GM12878 (cell line): ENCODE measurements around the gene DDX54. TPM values are rescaled to one million over a fixed set of nuclear protein-coding genes. Genes with fewer than 3 reads are reported as not detected.

Experiments used
- ATAC-seq: fragments of 200-7000 bp; cut with Tn5 transposase; 3 replicates; pipeline ENCODE4 v1.9.1; 2020; ENCODE audit warnings: mild to moderate bottlenecking, moderate library complexity
- BruUV-seq: library from RNA; stranded (reverse); fragments of 400-500 nt; replicated peaks from 2 replicates; lab custom pipeline; 2021; lab: Mats Ljungman, UMichigan
- CTCF ChIA-PET: fragments of 300-600 bp; sonication (Branson Sonifier 250); formaldehyde crosslinking; extraction: SDS; loops from one replicate; lab custom pipeline; 2021; ENCODE audit warnings: inconsistent platforms; lab: Yijun Ruan, JAX
- POLR2A ChIA-PET: fragments of 350-600 bp; formaldehyde crosslinking; extraction: SDS; loops from one replicate; lab custom pipeline; 2021; ENCODE audit warnings: inconsistent platforms; lab: Charles Lee
- RAD21 ChIA-PET: fragments of 300-600 bp; sonication (Branson Sonifier 250); formaldehyde crosslinking; loops from one replicate; lab custom pipeline; 2023; ENCODE audit warnings: antibody characterized with exemption; ENCODE audit not compliant: unreplicated experiment; lab: Charles Lee
- SMC1A ChIA-PET: fragments of 300-600 bp; sonication (Branson Sonifier 250); formaldehyde crosslinking; loops from one replicate; lab custom pipeline; 2023; ENCODE audit not compliant: unreplicated experiment, uncharacterized antibody; lab: Charles Lee
- DNase-seq: peaks from one replicate; pipeline ENCODE4 v3.0.0-alpha.2; 2011; ENCODE audit warnings: low read depth, low spot score
- FAIRE-seq: peaks from 3 replicates; lab custom pipeline; 2011; peaks lifted over from hg19 to GRCh38; lab: Jason Lieb, UNC
- H2AFZ ChIP-seq: 2 replicates; pipeline ENCODE4 v1.6.0; 2011; ENCODE audit warnings: low read depth, low read length, control low read depth; ENCODE audit not compliant: control insufficient read depth
- H3K27ac ChIP-seq: 2 replicates; pipeline ENCODE4 v1.5.1; 2011; ENCODE audit warnings: control low read depth; ENCODE audit not compliant: control insufficient read depth, insufficient read depth
- H3K27me3 ChIP-seq, 2 experiments: replicated peaks in 1 of 2; 2 replicates each; pipeline versions ENCODE4 v1.6.0 to v1.6.1; 2011; ENCODE audit warnings: low read length in 1 of 2; ENCODE audit not compliant: control insufficient read depth in 2 of 2, insufficient read depth in 2 of 2
- H3K36me3 ChIP-seq, 2 experiments: 2 replicates each; pipeline ENCODE4 v1.5.1; 2011; ENCODE audit warnings: low read length in 1 of 2; ENCODE audit not compliant: control insufficient read depth in 2 of 2, insufficient read depth in 2 of 2
- H3K4me1 ChIP-seq: 2 replicates; pipeline ENCODE4 v1.6.1; 2011; ENCODE audit warnings: mild to moderate bottlenecking, low read length, moderate library complexity, mixed read lengths; ENCODE audit not compliant: control insufficient read depth, insufficient read depth
- H3K4me2 ChIP-seq: 2 replicates; pipeline ENCODE4 v1.6.0; 2011; ENCODE audit warnings: control low read depth; ENCODE audit not compliant: control insufficient read depth, insufficient read depth
- H3K4me3 ChIP-seq: fragments of 200-600 bp; sonication (generic); 2 replicates; pipeline ENCODE4 v1.5.1; 2016
- H3K79me2 ChIP-seq: 2 replicates; pipeline ENCODE4 v1.6.0; 2011; ENCODE audit warnings: low read length; ENCODE audit not compliant: control insufficient read depth, insufficient read depth
- H3K9ac ChIP-seq: 2 replicates; pipeline ENCODE4 v1.8.0; 2011; ENCODE audit warnings: low read length, control low read depth, mixed read lengths; ENCODE audit not compliant: control insufficient read depth, insufficient read depth
- H3K9me3 ChIP-seq: replicated peaks from 3 replicates; pipeline ENCODE4 v1.5.1; 2011; ENCODE audit warnings: mild to moderate bottlenecking, low read length; ENCODE audit not compliant: control insufficient read depth, insufficient read depth
- H4K20me1 ChIP-seq: 2 replicates; pipeline ENCODE4 v1.6.0; 2011; ENCODE audit not compliant: control insufficient read depth, insufficient read depth
- BCLAF1 ChIP-seq: fragments of 450-650 bp; IDR thresholded peaks from 2 replicates; pipeline ENCODE4 v1.6.1; 2017; ENCODE audit warnings: antibody characterized with exemption, mild to moderate bottlenecking, moderate library complexity
- BHLHE40 ChIP-seq, 2 experiments: fragments of 450-650 bp in 1 of 2; IDR thresholded peaks; 2 replicates each; pipeline ENCODE4 v1.6.1; 2011 to 2017; ENCODE audit warnings: low read depth in 2 of 2, borderline replicate concordance in 1 of 2, improper control_type of control experiment in 1 of 2, low read length in 1 of 2, mild to moderate bottlenecking in 1 of 2
- E4F1 ChIP-seq: fragments of 450-650 bp; IDR thresholded peaks from 2 replicates; pipeline ENCODE4 v1.6.1; 2018; ENCODE audit warnings: borderline replicate concordance, mild to moderate bottlenecking; ENCODE audit not compliant: partially characterized antibody
- MTA2 ChIP-seq: fragments of 450-650 bp; IDR thresholded peaks from 2 replicates; pipeline ENCODE4 v1.6.1; 2016; ENCODE audit warnings: low read depth, mild to moderate bottlenecking, moderate library complexity
- PAX5 ChIP-seq: IDR thresholded peaks from 2 replicates; pipeline ENCODE4 v1.6.1; 2011; ENCODE audit warnings: low read depth, low read length, borderline replicate concordance
- PKNOX1 ChIP-seq: fragments of 450-650 bp; IDR thresholded peaks from 2 replicates; pipeline ENCODE4 v1.6.1; 2016; ENCODE audit warnings: mild to moderate bottlenecking
- SMC3 ChIP-seq: IDR thresholded peaks from 2 replicates; pipeline ENCODE4 v1.6.1; 2011; ENCODE audit warnings: low read length, improper control_type of control experiment, borderline replicate concordance
- SP1 ChIP-seq: IDR thresholded peaks from one replicate; pipeline ENCODE4 v1.6.1; 2011; ENCODE audit warnings: low read depth, low read length
- SREBF2 ChIP-seq: IDR thresholded peaks from 2 replicates; pipeline ENCODE4 v1.6.1; 2012; ENCODE audit warnings: mild to moderate bottlenecking, low read length
- ZNF274 ChIP-seq: IDR thresholded peaks from one replicate; pipeline ENCODE4 v1.8.0; 2011; ENCODE audit not compliant: insufficient read length, insufficient read depth
- ZNF687 ChIP-seq: fragments of 450-650 bp; IDR thresholded peaks from 2 replicates; pipeline ENCODE4 v1.6.1; 2017; ENCODE audit warnings: mild to moderate bottlenecking, moderate library complexity
- WGBS: methylation state at CpG from one replicate; pipeline ENCODE4 v1.1.6; 2016; ENCODE audit warnings: low lambda C conversion rate; ENCODE audit not compliant: insufficient replicate concordance, insufficient coverage; ENCODE audit errors: missing lambda C conversion rate; 5-methylcytosine and 5-hydroxymethylcytosine counted together
- in situ Hi-C: fragments of 300-500 bp; cut with MboI; formaldehyde crosslinking; loops from 9 replicates; pipeline ENCODE4 v1.14.3; 2018; ENCODE audit warnings: mixed read lengths
- intact Hi-C: fragments of 100-400 bp; cut with micrococcal nuclease; formaldehyde crosslinking; loops from one replicate; pipeline ENCODE4 v1.14.2; 2022; ENCODE audit not compliant: unreplicated experiment
- polyA plus RNA-seq, 11 experiments: library from polyadenylated mRNA; depleted of rRNA in 4 of 11; unstranded in 6 of 11; stranded (reverse) in 5 of 11; fragments of >200 nt; fragmentation: Nextera tagmentation in 4 of 11; fragmentation: Illumina TruSeq in 1 of 11; extraction: Ambion mirVana in 4 of 11; extraction: Trizol in 1 of 11; gene quantifications; 1 replicate in 1 of 11; 2 replicates in 10 of 11; pipeline versions ENCODE4 v1.2.1 to v1.2.3, GENCODE V29; 2011 to 2016; ENCODE audit warnings: inconsistent platforms in 2 of 11, missing spikeins in 2 of 11, low read depth in 1 of 11
- total RNA-seq, 4 experiments: library from RNA; depleted of rRNA in 3 of 4; stranded (reverse); fragments of >200 nt in 3 of 4; fragmentation: Illumina TruSeq in 1 of 4; extraction: Trizol in 1 of 4; gene quantifications; 2 replicates each; pipeline versions ENCODE4 v1.2.1 to v1.2.3, GENCODE V29; 2013 to 2021

Gene DDX54
- total and polyA plus RNA-seq, 10 of the 15 experiments (the other 5 are each of a cell fraction or from before 2014, with no cell fraction given) = 1.9 to 115 (median 56.3) TPM

- no peak for TF ChIP-seq ZNF687
- TF ChIP-seq BHLHE40 (IDR thresholded peaks at IDR 0.05; ENCODE audit: borderline replicate concordance in 1 of 2, low read depth in 2 of 2, low read length in 1 of 2) = peak in 1 of 2 experiments; percentile 14; a peak in 1 of 4 replicates
- TF ChIP-seq PKNOX1 = no peak
- peak; percentile 90 for TF ChIP-seq SMC3
- TF ChIP-seq, all 136 proteins: peak for 11
Observed at GRCh38 chr12:113196990-113197389, 11.7 kb upstream of the DDX54 start (continued).

- CTCF ChIA-PET = interaction anchor here (0.6 to 4.2 kb wide), 14 partner anchors 8 to 793 kb away, joined by 3 to 24 read pairs (median 4); partner anchors contain the start of gene SDSL
- FAIRE-seq (no peak), DNase-seq (no peak), ATAC-seq (peak; percentile 6; the same call in 1 of the 3 replicates)
- H3K4me2 ChIP-seq = no peak overlapping the region
- peaks cover 0 to 4% of the 10 kb centered on the region in 2 experiments; a peak in 3 of 4 replicates for H3K36me3 ChIP-seq
- no peak overlapping the region for H3K9ac ChIP-seq
- SMC1A ChIA-PET = interaction anchor here (0.9 to 2.5 kb wide), 7 partner anchors 20 to 117 kb away, joined by 3 to 13 read pairs (median 5); no protein-coding TSS in a partner anchor
- H3K79me2 ChIP-seq = no peaks in the 10 kb centered on the region
- H3K27ac ChIP-seq = no peak overlapping the region
- H3K4me1 ChIP-seq = no peaks in the 10 kb centered on the region
- no peaks in the 10 kb centered on the region for H3K27me3 ChIP-seq
- intact Hi-C loops (loop anchor here (2.0 to 10.0 kb wide), 3 partner anchors 36 to 116 kb away; no protein-coding TSS in a partner anchor), in situ Hi-C loops (loop anchor here (5.0 kb wide), 1 partner anchor 226 kb away; the partner anchor contains the start of gene SDSL)
- POLR2A ChIA-PET = no interaction called here
- no TSS peak for BruUV-seq
- H2AFZ ChIP-seq = no peak overlapping the region
- no peaks in the 10 kb centered on the region for H4K20me1 ChIP-seq
- H3K4me3 ChIP-seq = no peak overlapping the region
- WGBS = 78% methylated on average over 7 of the region's 7 CpGs
- no peaks in the 10 kb centered on the region for H3K9me3 ChIP-seq
- RAD21 ChIA-PET = interaction anchor here (0.9 to 2.3 kb wide), 7 partner anchors 12 to 229 kb away, joined by 3 to 9 read pairs (median 6); no protein-coding TSS in a partner anchor
- TF ChIP-seq PAX5 (no peak), MTA2 (no peak), ZNF274 (no peak), E4F1 (no peak), BCLAF1 (no peak), SP1 (no peak), SREBF2 (no peak)
Observed at GRCh38 chr12:113196582-113196981, 11.3 kb upstream of the DDX54 start.
